HEK293T (cell line): ENCODE data around the gene WIPF2.

Source experiments
- CTCF ChIA-PET: fragments of 350-600 bp; formaldehyde crosslinking; extraction: SDS; loops from one replicate; lab custom pipeline; 2021; ENCODE audit warnings: antibody characterized with exemption, inconsistent platforms; lab: Yijun Ruan, JAX
- POLR2A ChIA-PET: fragments of 350-600 bp; formaldehyde crosslinking; extraction: SDS; loops from one replicate; lab custom pipeline; 2020; ENCODE audit warnings: antibody characterized with exemption, inconsistent platforms; lab: Yijun Ruan, JAX
- DNase-seq: peaks from one replicate; pipeline ENCODE4 v3.0.0; 2012; ENCODE audit warnings: mixed read lengths; ENCODE audit errors: extremely low spot score
- ARNT ChIP-seq: fragments of 450-650 bp; IDR thresholded peaks from 2 replicates; pipeline ENCODE4 v1.6.1; 2017; ENCODE audit warnings: mild to moderate bottlenecking
- BHLHE40 ChIP-seq: fragments of 450-650 bp; IDR thresholded peaks from 2 replicates; pipeline ENCODE4 v1.6.1; 2016; ENCODE audit warnings: mild to moderate bottlenecking, moderate library complexity, borderline replicate concordance
- CTBP1 ChIP-seq: fragments of 450-650 bp; IDR thresholded peaks from 2 replicates; pipeline ENCODE4 v1.6.1; 2016; ENCODE audit warnings: borderline replicate concordance
- ELF4 ChIP-seq: fragments of 450-650 bp; IDR thresholded peaks from 2 replicates; pipeline ENCODE4 v1.6.1; 2017; ENCODE audit warnings: antibody characterized with exemption
- FOXA1 ChIP-seq: fragments of 450-650 bp; IDR thresholded peaks from 2 replicates; pipeline ENCODE4 v1.6.1; 2016; ENCODE audit warnings: mild to moderate bottlenecking
- FOXK2 ChIP-seq: fragments of 450-650 bp; IDR thresholded peaks from 2 replicates; pipeline ENCODE4 v1.6.1; 2016; ENCODE audit warnings: mild to moderate bottlenecking
- FOXM1 ChIP-seq: fragments of 450-650 bp; IDR thresholded peaks from 2 replicates; pipeline ENCODE4 v1.6.1; 2017; ENCODE audit warnings: mild to moderate bottlenecking, borderline replicate concordance
- HDGF ChIP-seq: fragments of 450-650 bp; IDR thresholded peaks from 2 replicates; pipeline ENCODE4 v1.6.1; 2017; ENCODE audit warnings: antibody characterized with exemption, borderline replicate concordance
- L3MBTL2 ChIP-seq: fragments of 450-650 bp; conservative IDR thresholded peaks from 2 replicates; pipeline ENCODE4 v1.6.1; 2016; ENCODE audit warnings: mild to moderate bottlenecking
- LEF1 ChIP-seq: fragments of 450-650 bp; IDR thresholded peaks from 2 replicates; pipeline ENCODE4 v1.6.1; 2017; ENCODE audit warnings: mild to moderate bottlenecking, borderline replicate concordance
- NFRKB ChIP-seq: fragments of 450-650 bp; IDR thresholded peaks from 2 replicates; pipeline ENCODE4 v1.6.1; 2016; ENCODE audit warnings: mild to moderate bottlenecking, moderate library complexity
- PKNOX1 ChIP-seq: fragments of 450-650 bp; IDR thresholded peaks from 2 replicates; pipeline ENCODE4 v1.6.1; 2016
- SP1 ChIP-seq: fragments of 450-650 bp; IDR thresholded peaks from 2 replicates; pipeline ENCODE4 v1.6.1; 2017
- SUZ12 ChIP-seq: fragments of 450-650 bp; IDR thresholded peaks from 2 replicates; pipeline ENCODE4 v1.6.1; 2016; ENCODE audit warnings: mild to moderate bottlenecking
- TARDBP ChIP-seq: fragments of 450-650 bp; IDR thresholded peaks from 2 replicates; pipeline ENCODE4 v1.6.1; 2016
- ZNF384 ChIP-seq: fragments of 450-650 bp; IDR thresholded peaks from 2 replicates; pipeline ENCODE4 v1.6.1; 2016

Gene WIPF2

GRCh38 chr17:40312893-40313667 lies 94.0 kb downstream of the WIPF2 start:
- no peak for DNase-seq
- TF ChIP-seq PKNOX1: no peak
- TF ChIP-seq L3MBTL2: no peak
- TF ChIP-seq ARNT: no peak
- no peak for TF ChIP-seq ELF4
- TF ChIP-seq FOXA1: no peak
- TF ChIP-seq FOXM1: no peak
- no peak for TF ChIP-seq SUZ12
- TF ChIP-seq SP1: no peak
- TF ChIP-seq LEF1: no peak
- no peak for TF ChIP-seq TARDBP
- TF ChIP-seq CTBP1: no peak
- TF ChIP-seq ZNF384: no peak
- TF ChIP-seq NFRKB: no peak
- no peak for TF ChIP-seq FOXK2
- no peak for TF ChIP-seq HDGF
- TF ChIP-seq BHLHE40: no peak
- ChIA-PET POLR2A (no interaction called here), CTCF (interaction anchor here (1.1 kb wide), 1 partner anchor 42 kb away, joined by 3 read pairs; no protein-coding TSS in a partner anchor)

- CTCF ChIA-PET: interaction anchor here (0.6 kb wide), 1 partner anchor 63 kb away, joined by 3 read pairs; no protein-coding TSS in a partner anchor
- POLR2A ChIA-PET: no interaction called here
- DNase-seq: no peak
- TF ChIP-seq LEF1: no peak
- TF ChIP-seq NFRKB: no peak
- no peak for TF ChIP-seq L3MBTL2
Observed at GRCh38 chr17:40313668-40314583, 94.8 kb downstream of the WIPF2 start.

DNA sequence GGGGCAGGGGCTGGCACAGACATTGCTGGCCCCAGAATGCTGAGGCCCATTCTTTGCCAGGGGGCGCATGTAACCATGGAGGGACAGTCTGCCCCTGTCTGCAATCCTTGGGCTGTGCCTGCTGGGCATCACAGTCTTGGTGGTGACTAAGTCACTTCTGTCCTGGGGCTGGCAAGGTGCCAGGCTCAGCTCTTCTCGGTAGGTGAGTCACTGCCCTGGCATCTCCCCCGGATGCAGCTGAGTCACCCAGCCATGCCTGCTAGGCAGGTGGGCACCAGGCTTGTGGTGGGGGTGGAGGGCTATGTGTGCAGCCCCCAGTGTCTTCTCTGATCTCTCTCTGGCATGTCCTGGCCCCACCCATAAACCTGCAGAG lies 95.5 kb downstream of the WIPF2 start:
- POLR2A ChIA-PET: no interaction called here
- TF ChIP-seq ARNT: no peak
- DNase-seq: no peak
- CTCF ChIA-PET: interaction anchor here (0.6 kb wide), 1 partner anchor 64 kb away, joined by 3 read pairs; no protein-coding TSS in a partner anchor

DNA sequence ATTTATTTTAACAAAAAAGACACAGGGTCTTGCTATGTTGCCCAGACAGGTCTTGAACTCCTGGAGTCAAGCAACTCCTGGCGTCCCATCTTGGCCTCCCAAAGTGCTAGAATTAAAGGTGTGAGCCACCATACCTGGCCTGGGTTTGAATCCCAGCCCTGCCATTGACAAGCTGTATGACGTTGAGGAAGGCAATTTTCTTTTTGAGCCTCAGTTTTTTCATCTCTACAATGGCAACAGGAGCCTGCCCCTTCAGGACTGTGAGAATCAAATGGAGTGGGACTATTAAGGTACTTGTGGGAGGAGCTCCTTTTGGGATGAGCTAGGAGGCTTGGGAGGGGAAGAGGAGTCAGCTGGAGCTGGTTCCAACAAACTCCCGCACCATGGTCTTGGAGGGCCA lies 96.1 kb downstream of the WIPF2 start:
- DNase-seq: no peak
- TF ChIP-seq BHLHE40 (no peak), TARDBP (no peak), FOXA1 (no peak), SP1 (no peak), FOXM1 (no peak), SUZ12 (no peak), FOXK2 (no peak), HDGF (no peak), ARNT (no peak), PKNOX1 (no peak), LEF1 (no peak), ZNF384 (no peak), CTBP1 (no peak), NFRKB (no peak), L3MBTL2 (no peak)
- ChIA-PET POLR2A (interaction anchor here (0.9 to 1.4 kb wide), 4 partner anchors 8 to 30 kb away, joined by 3 to 5 read pairs (median 4); no protein-coding TSS in a partner anchor), CTCF (no interaction called here)

GRCh38 chr17:40315678-40316570 lies 96.8 kb downstream of the WIPF2 start:
- TF ChIP-seq BHLHE40: no peak
- POLR2A ChIA-PET: interaction anchor here (0.8 to 1.7 kb wide), 7 partner anchors 9 to 29 kb away, joined by 3 to 6 read pairs (median 3); no protein-coding TSS in a partner anchor
- CTCF ChIA-PET: interaction anchor here (1.2 to 2.1 kb wide), 4 partner anchors 9 to 114 kb away, joined by 3 to 18 read pairs (median 4); no protein-coding TSS in a partner anchor
- DNase-seq: no peak
